ENCODE measurements around the gene MAN1C1.
"Not testable (repeated sequence)": the region's sequence is repeated elsewhere in the genome, so short reads cannot be mapped to it uniquely, and the experiment has no call there.

MAN1C1 gene

GRCh38 chr1:25723250-25723880 lies 106.8 kb downstream of the MAN1C1 start:
- no peak for DNase-seq

- DNase-seq = no peak
These were observed 107.6 kb downstream of the MAN1C1 start for GRCh38 chr1:25724201-25724600.

- DNase-seq = no peak
These were observed 108.4 kb downstream of the MAN1C1 start for GRCh38 chr1:25724966-25725365.

- DNase-seq = no peak
These were observed 108.9 kb downstream of the MAN1C1 start for GRCh38 chr1:25725482-25725881.

- DNase-seq = no peak
These were observed 110.5 kb downstream of the MAN1C1 start for GRCh38 chr1:25727088-25727487.

GRCh38 chr1:25727635-25728286 lies 111.2 kb downstream of the MAN1C1 start:
- peak; percentile 33 for DNase-seq

GRCh38 chr1:25728301-25728935 lies 111.8 kb downstream of the MAN1C1 start:
- no peak for DNase-seq

GRCh38 chr1:25729045-25729444 lies 112.5 kb downstream of the MAN1C1 start:
- no peak for DNase-seq

- peak; percentile 90 for DNase-seq
These were observed 113.4 kb downstream of the MAN1C1 start for GRCh38 chr1:25729790-25730644.

GRCh38 chr1:25731148-25731547 lies 114.6 kb downstream of the MAN1C1 start:
- DNase-seq = no peak

GRCh38 chr1:25731626-25732370 lies 115.2 kb downstream of the MAN1C1 start:
- peak; percentile 23 for DNase-seq

- peak; percentile 34 for DNase-seq
These were observed 116.2 kb downstream of the MAN1C1 start for GRCh38 chr1:25732821-25733220.

GRCh38 chr1:25733271-25733670 lies 116.7 kb downstream of the MAN1C1 start:
- DNase-seq = no peak

GRCh38 chr1:25734991-25735390 lies 118.4 kb downstream of the MAN1C1 start:
- DNase-seq = not testable (repeated sequence)

- peak; percentile 33 for DNase-seq
These were observed 119.5 kb downstream of the MAN1C1 start for GRCh38 chr1:25735956-25736529.

- no peak for DNase-seq
These were observed 120.5 kb downstream of the MAN1C1 start for GRCh38 chr1:25737130-25737529.

- no peak for DNase-seq
These were observed 121.9 kb downstream of the MAN1C1 start for GRCh38 chr1:25738499-25738898.

- DNase-seq = no peak
These were observed 122.8 kb downstream of the MAN1C1 start for GRCh38 chr1:25739341-25739740.

GRCh38 chr1:25740071-25740470 lies 123.5 kb downstream of the MAN1C1 start:
- DNase-seq = no peak

GRCh38 chr1:25742316-25742715 lies 125.7 kb downstream of the MAN1C1 start:
- no peak for DNase-seq

GRCh38 chr1:25743164-25744139 lies 126.9 kb downstream of the MAN1C1 start:
- DNase-seq = no peak

Data from RPMI8226 (cell line).